ENCODE data around the gene ZFHX3. TPM values are rescaled to one million over a fixed set of nuclear protein-coding genes. Genes with fewer than 3 reads are reported as not detected.

Gene ZFHX3
- total and polyA plus RNA-seq, 8 donors: 2.5 to 17.6 (median 9.9) TPM

GRCh38 chr16:72957303-72958277 lies 90.3 kb downstream of the ZFHX3 start:
- Histone ChIP-seq H3K27ac (no peak overlapping the region), H3K36me3 (peaks cover 2 to 7% (median 5%) of the 10 kb centered on the region in 3 donors)
- intact Hi-C loops (cut with DNase I): no loop called here

GRCh38 chr16:72956124-72957064 lies 91.5 kb downstream of the ZFHX3 start:
- no peak overlapping the region for H3K27ac ChIP-seq
- H3K27me3 ChIP-seq: no peaks in the 10 kb centered on the region
- H3K4me3 ChIP-seq: no peak overlapping the region
- H3K36me3 ChIP-seq: peaks cover 2 to 7% (median 5%) of the 10 kb centered on the region in 3 donors
- FAIRE-seq (no peak), ATAC-seq (no peak), DNase-seq (no peak)
- no peak for TF ChIP-seq CTCF (IDR thresholded peaks at IDR 0.05)
- H3K4me1 ChIP-seq: peaks cover 0 to 10% (median 5%) of the 10 kb centered on the region in 3 donors
- H3K9me3 ChIP-seq: no peaks in the 10 kb centered on the region
- 94% methylated on average over 14 of the region's 14 CpGs for WGBS, 2 donors
- intact Hi-C loops (cut with DNase I): no loop called here

More at GRCh38 chr16:72957303-72958277, 90.3 kb downstream of the ZFHX3 start:
- TF ChIP-seq CTCF (IDR thresholded peaks at IDR 0.05): no peak
- ATAC-seq: no peak
- no peak for DNase-seq
- Histone ChIP-seq H3K4me1 (peaks cover 0 to 7% (median 5%) of the 10 kb centered on the region in 3 donors), H3K9me3 (no peaks in the 10 kb centered on the region), H3K27me3 (no peaks in the 10 kb centered on the region), H3K4me3 (no peak overlapping the region)
- no peak for FAIRE-seq
- WGBS, 2 donors: 96% methylated on average over 50 of the region's 50 CpGs

DNA sequence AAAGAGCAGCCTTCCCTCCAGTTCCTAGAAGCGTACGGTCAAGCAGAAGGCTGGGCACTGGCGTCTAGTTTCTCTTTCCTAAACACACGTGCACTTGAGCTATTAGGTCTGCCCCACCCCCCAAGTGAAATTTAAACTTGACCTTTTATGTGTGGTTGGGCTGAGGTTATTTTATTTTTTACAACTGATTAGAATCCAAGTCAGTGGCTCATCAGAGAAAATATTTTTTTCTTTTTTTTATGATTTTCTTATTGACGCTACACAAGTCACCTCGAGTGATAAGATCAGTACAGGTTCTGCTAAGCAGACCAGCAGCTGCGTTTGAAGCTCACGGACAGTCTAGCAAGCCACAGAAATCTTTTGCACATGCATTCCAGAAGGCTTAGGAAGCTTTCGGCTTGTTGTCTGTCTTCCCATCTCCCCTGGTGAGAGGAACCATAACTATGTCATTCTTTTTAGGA lies 95.1 kb downstream of the ZFHX3 start:
- intact Hi-C loops (cut with DNase I): no loop called here
- ATAC-seq: peak; percentile 37 to 67 (median 58)
- FAIRE-seq: no peak
- Histone ChIP-seq H3K4me3 (no peak overlapping the region), H3K4me1 (peaks cover 2 to 12% (median 12%) of the 10 kb centered on the region in 3 donors), H3K9me3 (no peaks in the 10 kb centered on the region), H3K27me3 (no peaks in the 10 kb centered on the region), H3K27ac (no peak overlapping the region), H3K36me3 (peaks cover 2 to 12% (median 10%) of the 10 kb centered on the region in 3 donors)
- 38 to 40% methylated on average over 9 of the region's 9 CpGs for WGBS, 2 donors
- DNase-seq: no peak
- no peak for TF ChIP-seq CTCF (IDR thresholded peaks at IDR 0.05)

GRCh38 chr16:72952404-72952803 lies 95.5 kb downstream of the ZFHX3 start:
- ATAC-seq: no peak
- DNase-seq: no peak
- H3K4me3 ChIP-seq: no peak overlapping the region
- FAIRE-seq: no peak
- no peak overlapping the region for H3K27ac ChIP-seq
- TF ChIP-seq CTCF (IDR thresholded peaks at IDR 0.05): no peak
- H3K4me1 ChIP-seq: peaks cover 7 to 17% (median 16%) of the 10 kb centered on the region in 3 donors
- H3K9me3 ChIP-seq: no peaks in the 10 kb centered on the region
- WGBS, 2 donors: 83 to 86% methylated on average over 10 of the region's 10 CpGs
- intact Hi-C loops (cut with DNase I): no loop called here
- H3K27me3 ChIP-seq: no peaks in the 10 kb centered on the region
- peaks cover 2 to 8% (median 8%) of the 10 kb centered on the region in 3 donors for H3K36me3 ChIP-seq
